ENCODE results near the gene FXR1. TPM values are rescaled to one million over a fixed set of nuclear protein-coding genes. Genes with fewer than 3 reads are reported as not detected.
"Not testable (repeated sequence)": the region's sequence is repeated elsewhere in the genome, so short reads cannot be mapped to it uniquely, and the experiment has no call there.

FXR1 gene
- total RNA-seq, 2 donors from 2014 or later = 184 to 248 TPM

DNA sequence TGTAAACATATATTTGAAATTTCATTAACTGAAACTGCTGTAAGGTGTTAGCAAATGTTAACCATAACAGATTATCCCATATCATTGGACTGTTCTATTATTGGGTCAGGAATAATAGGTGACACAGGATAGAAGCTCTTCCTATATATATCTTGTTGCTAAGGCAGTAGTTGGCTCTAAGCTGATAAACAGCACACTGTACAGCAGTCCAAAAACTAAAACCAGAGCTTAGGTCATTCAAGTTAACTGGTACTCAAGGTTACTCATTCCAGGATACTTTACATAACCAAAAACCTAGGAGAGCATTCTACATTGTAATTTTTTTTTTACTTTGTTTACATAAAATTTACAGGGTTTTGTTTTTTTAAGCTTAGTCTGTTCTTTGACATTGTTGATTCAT is 68.1 kb downstream of the FXR1 start:
- Mint-ChIP-seq H3K27ac (peak overlapping the region in 1 of 2 donors; percentile 29), H3K9me3 (no peaks in the 10 kb centered on the region), H3K36me3 (peaks cover 4 to 17% of the 10 kb centered on the region in 2 donors)
- ATAC-seq (peak; percentile 43 to 59), DNase-seq (ENCODE audit: low spot score in 2 of 2) (no peak)

DNA sequence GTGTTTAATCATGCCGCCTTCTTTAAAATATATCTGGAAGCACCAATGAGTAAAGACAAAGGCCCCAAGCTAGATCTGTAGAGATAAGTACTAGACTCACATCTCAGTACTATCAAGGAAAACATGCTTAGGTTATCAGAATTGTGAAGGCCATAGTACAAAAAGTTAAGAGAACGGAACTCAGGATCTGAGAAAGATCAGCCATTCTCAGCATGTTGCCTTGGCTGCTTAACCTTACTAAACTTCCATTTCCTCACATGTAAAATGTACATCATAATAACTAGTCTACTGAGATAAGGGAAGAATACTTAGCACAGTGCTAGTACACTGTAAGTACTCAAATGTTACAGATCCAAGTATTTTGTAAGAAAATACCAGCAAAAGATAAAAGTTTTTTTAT is 69.4 kb downstream of the FXR1 start:
- Mint-ChIP-seq H3K9me3 (no peaks in the 10 kb centered on the region), H3K27ac (peak overlapping the region; percentile 18 to 89), H3K36me3 (peaks cover 0 to 14% of the 10 kb centered on the region in 2 donors)
- DNase-seq (ENCODE audit: low spot score in 2 of 2) (no peak), ATAC-seq (no peak)

DNA sequence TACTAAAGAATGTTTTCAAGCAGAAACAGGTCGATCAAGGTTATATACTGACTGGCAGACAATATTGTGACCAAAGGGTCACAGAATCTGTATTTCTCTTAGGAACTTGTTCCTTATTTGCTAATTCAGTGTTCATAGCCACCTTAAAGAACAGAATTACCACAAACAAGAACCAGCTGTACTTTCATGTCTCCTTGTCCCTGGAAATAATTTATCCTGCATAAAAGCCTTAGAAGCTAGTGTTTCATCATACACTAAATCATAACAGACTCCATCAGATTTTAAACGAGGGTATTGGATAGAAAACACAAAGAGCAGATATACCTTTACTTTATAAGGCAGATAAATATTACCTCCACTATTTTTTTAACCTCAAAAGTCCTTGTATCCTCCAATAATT is 70.7 kb downstream of the FXR1 start:
- no peak for DNase-seq (ENCODE audit: low spot score in 2 of 2)
- no peak overlapping the region for H3K27ac Mint-ChIP-seq
- H3K36me3 Mint-ChIP-seq = peaks cover 0 to 15% of the 10 kb centered on the region in 2 donors
- ATAC-seq = no peak
- H3K9me3 Mint-ChIP-seq = no peaks in the 10 kb centered on the region

- not testable (repeated sequence) for ATAC-seq; DNase-seq (ENCODE audit: low spot score in 2 of 2); H3K9me3 Mint-ChIP-seq
- peak overlapping the region in 1 of 2 donors; percentile 9 for H3K27ac Mint-ChIP-seq
- peaks cover 6 to 23% of the 10 kb centered on the region in 2 donors for H3K36me3 Mint-ChIP-seq
These were observed 73.9 kb downstream of the FXR1 start for GRCh38 chr3:180986366-180986765.

DNA sequence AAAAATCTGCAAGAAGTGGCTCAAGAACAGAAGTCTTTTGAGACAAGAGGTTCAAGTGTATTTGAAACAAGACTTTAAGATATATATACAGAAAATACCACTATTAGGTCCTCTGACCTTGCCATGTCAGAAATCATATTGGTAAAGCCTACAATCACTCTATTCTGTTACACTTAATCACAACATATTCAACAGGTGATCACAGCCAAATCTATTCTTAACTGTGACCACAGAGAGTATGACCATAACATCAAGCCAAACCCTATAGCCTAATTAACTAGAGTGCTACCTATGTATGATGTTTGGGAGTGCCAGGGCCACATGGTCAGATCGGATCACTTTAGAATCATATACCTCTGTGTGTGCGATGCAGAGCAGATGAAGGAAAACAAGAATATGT is 74.9 kb downstream of the FXR1 start:
- DNase-seq (ENCODE audit: low spot score in 2 of 2) (no peak), ATAC-seq (no peak)
- Mint-ChIP-seq H3K9me3 (no peaks in the 10 kb centered on the region), H3K36me3 (peaks cover 6 to 17% of the 10 kb centered on the region in 2 donors), H3K27ac (peak overlapping the region in 1 of 2 donors; percentile 53)

- DNase-seq (ENCODE audit: low spot score in 2 of 2) (peak; percentile 84 to 89), ATAC-seq (peak; percentile 93 to 94)
- Mint-ChIP-seq H3K9me3 (no peaks in the 10 kb centered on the region), H3K27ac (peak within 1 kb of the TSS; percentile 93 to 95), H3K36me3 (peaks cover 6 to 17% of the 10 kb centered on the region in 2 donors)
These were observed 77.1 kb downstream of the FXR1 start, which contains the start of gene DNAJC19 for GRCh38 chr3:180989291-180990163. Gene DNAJC19 (minus strand): TSS chr3:180989736. CDS start chr3:180989602, 134 bp downstream.

GRCh38 chr3:180990505-180990904 is 78.0 kb downstream of the FXR1 start:
- no peak for ATAC-seq
- no peak for DNase-seq (ENCODE audit: low spot score in 2 of 2)
- Mint-ChIP-seq H3K27ac (peak overlapping the region in 1 of 2 donors; percentile 93), H3K36me3 (peaks cover 6 to 17% of the 10 kb centered on the region in 2 donors), H3K9me3 (no peaks in the 10 kb centered on the region)

GRCh38 chr3:180996415-180996932 is 84.0 kb downstream of the FXR1 start:
- no peak for DNase-seq (ENCODE audit: low spot score in 2 of 2)
- ATAC-seq = no peak
- Mint-ChIP-seq H3K27ac (no peak overlapping the region), H3K36me3 (peaks cover 11 to 12% of the 10 kb centered on the region in 2 donors), H3K9me3 (peaks cover 6 to 7% of the 10 kb centered on the region in 2 donors)

GRCh38 chr3:181002331-181002730 is 89.9 kb downstream of the FXR1 start:
- ATAC-seq = not testable (repeated sequence)

DNA sequence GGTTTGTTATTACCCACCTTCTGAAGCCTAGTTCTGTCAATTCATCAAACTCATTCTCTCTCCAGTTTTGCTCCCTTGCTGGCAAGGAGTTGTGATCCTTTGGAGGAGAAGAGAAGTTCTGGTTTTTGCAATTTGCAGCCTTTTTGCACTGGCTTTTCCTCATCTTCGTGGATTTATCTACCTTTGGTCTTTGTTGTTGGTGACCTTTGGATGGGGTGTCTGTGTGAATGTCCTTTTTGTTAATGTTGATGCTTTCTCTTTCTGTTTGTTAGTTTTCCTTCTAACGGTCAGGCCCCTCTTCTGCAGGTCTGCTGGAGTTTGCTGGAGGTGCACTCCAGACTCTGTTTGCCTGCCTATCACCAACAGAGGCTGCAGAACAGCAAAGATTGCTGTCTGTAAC is 91.0 kb downstream of the FXR1 start:
- H3K27ac Mint-ChIP-seq; ATAC-seq; DNase-seq (ENCODE audit: low spot score in 2 of 2): not testable (repeated sequence)
- Mint-ChIP-seq H3K36me3 (peaks cover 29 to 32% of the 10 kb centered on the region in 2 donors), H3K9me3 (peaks cover 20 to 23% of the 10 kb centered on the region in 2 donors)

More at GRCh38 chr3:181002331-181002730, 89.9 kb downstream of the FXR1 start:
- not testable (repeated sequence) for DNase-seq (ENCODE audit: low spot score in 2 of 2); H3K27ac Mint-ChIP-seq
- peaks cover 20 to 23% of the 10 kb centered on the region in 2 donors for H3K9me3 Mint-ChIP-seq
- H3K36me3 Mint-ChIP-seq = peaks cover 29 to 32% of the 10 kb centered on the region in 2 donors

DNA sequence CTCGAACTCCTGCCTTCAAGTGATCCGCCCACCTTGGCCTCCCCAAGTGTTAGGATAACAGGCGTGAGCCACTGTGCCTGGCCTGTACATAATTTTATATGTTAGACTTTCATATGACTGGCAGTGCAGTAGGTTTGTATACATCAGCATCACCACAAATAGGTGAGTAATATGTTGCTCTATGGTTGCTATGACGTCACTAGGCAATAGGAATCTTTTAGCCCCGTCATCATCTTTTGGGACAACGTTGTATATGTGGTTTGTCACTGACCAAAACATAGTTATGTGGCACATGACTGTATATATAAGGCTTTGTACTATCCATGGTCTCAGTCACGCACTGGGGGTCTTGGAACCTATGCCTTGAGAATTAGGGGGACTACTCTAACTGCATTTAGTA is 94.1 kb downstream of the FXR1 start:
- ATAC-seq = peak in 1 of 2 donors; percentile 25
- Mint-ChIP-seq H3K9me3 (peaks cover 13 to 16% of the 10 kb centered on the region in 2 donors), H3K36me3 (peaks cover 16 to 20% of the 10 kb centered on the region in 2 donors), H3K27ac (no peak overlapping the region)
- no peak for DNase-seq (ENCODE audit: low spot score in 2 of 2)

- H3K27ac Mint-ChIP-seq = no peak overlapping the region
- H3K9me3 Mint-ChIP-seq = peaks cover 6 to 11% of the 10 kb centered on the region in 2 donors
- no peak for DNase-seq (ENCODE audit: low spot score in 2 of 2)
- H3K36me3 Mint-ChIP-seq = peaks cover 9 to 13% of the 10 kb centered on the region in 2 donors
- ATAC-seq = no peak
These were observed 94.8 kb downstream of the FXR1 start for GRCh38 chr3:181007262-181007661.

GRCh38 chr3:181008796-181009195 is 96.3 kb downstream of the FXR1 start:
- DNase-seq (ENCODE audit: low spot score in 2 of 2) (no peak), ATAC-seq (no peak)
- Mint-ChIP-seq H3K27ac (no peak overlapping the region), H3K36me3 (peaks cover under 1% of the 10 kb centered on the region in 2 donors), H3K9me3 (peaks cover under 1 to 5% of the 10 kb centered on the region in 2 donors)

DNA sequence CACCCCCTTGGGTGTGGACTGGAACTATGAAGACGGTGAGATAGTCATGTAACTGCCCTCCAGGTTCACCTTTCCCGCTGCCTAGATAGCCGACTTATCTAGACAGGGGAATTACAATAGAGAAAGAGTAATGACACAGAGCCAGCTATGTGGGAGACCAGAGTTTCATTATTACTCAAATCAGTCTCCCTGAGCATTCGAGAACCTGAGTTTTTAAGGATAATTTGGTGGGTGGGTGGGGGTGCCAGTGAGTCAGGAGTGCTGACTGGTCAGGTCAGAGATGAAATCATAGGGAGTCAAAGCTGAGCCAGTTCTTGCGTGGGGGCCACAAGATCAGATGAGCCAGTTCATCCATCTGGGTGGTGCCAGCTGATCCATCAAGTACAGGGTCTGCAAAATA is 96.8 kb downstream of the FXR1 start:
- ATAC-seq (peak; percentile 80 to 90), DNase-seq (ENCODE audit: low spot score in 2 of 2) (peak in 1 of 2 donors; percentile 10)
- Mint-ChIP-seq H3K27ac (no peak overlapping the region), H3K36me3 (no peaks in the 10 kb centered on the region), H3K9me3 (peaks cover 0 to 5% of the 10 kb centered on the region in 2 donors)

- ATAC-seq (no peak), DNase-seq (ENCODE audit: low spot score in 2 of 2) (no peak)
- peaks cover 0 to under 1% of the 10 kb centered on the region in 2 donors for H3K9me3 Mint-ChIP-seq
- H3K27ac Mint-ChIP-seq = no peak overlapping the region
- peaks cover 0 to 8% of the 10 kb centered on the region in 2 donors for H3K36me3 Mint-ChIP-seq
These were observed 105.2 kb downstream of the FXR1 start for GRCh38 chr3:181017690-181018089.

- peaks cover 5 to 8% of the 10 kb centered on the region in 2 donors for H3K36me3 Mint-ChIP-seq
- no peak overlapping the region for H3K27ac Mint-ChIP-seq
- ATAC-seq (no peak), DNase-seq (ENCODE audit: low spot score in 2 of 2) (no peak)
- peaks cover 7% of the 10 kb centered on the region in 2 donors for H3K9me3 Mint-ChIP-seq
These were observed 112.7 kb downstream of the FXR1 start for GRCh38 chr3:181025204-181025603.

- Mint-ChIP-seq H3K9me3 (peaks cover 7% of the 10 kb centered on the region in 2 donors), H3K36me3 (peaks cover 5 to 14% of the 10 kb centered on the region in 2 donors), H3K27ac (no peak overlapping the region)
- DNase-seq (ENCODE audit: low spot score in 2 of 2) (no peak), ATAC-seq (no peak)
These were observed 118.5 kb downstream of the FXR1 start for GRCh38 chr3:181030948-181031347.

Data from activated naive CD4-positive, alpha-beta T cell treated with anti-CD3 and anti-CD28 coated beads, Interleukin-2, amount 50 U/mL, for 72 hours (primary cell).